Measurements from ENCODE around the gene TAS2R1. TPM values are rescaled to one million over a fixed set of nuclear protein-coding genes. Genes with fewer than 3 reads are reported as not detected.

The TAS2R1 gene
- total RNA-seq, 1 experiment from 2014 or later: not detected

DNA sequence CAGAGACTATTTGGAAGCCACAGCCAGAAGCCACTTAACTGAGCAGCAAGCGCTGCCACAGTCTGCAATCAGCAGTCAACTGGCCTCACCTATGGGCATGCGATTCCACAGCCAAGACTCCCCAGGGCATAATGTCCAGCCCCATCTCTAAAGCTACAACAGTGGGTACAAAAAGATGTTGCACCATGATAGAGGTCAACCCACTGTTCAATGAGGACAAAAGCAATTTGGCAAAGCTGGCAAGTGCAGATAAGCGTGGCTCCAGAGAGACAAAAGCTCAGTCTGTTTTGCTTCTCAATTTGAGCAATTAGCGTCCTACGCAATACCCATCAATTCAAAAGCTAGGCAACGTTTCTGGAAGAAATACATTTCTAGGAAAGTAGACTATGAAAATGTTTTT lies 3.2 kb downstream of the TAS2R1 start:
- ATAC-seq (no peak), DNase-seq (ENCODE audit: low spot score) (no peak)
- CTCF ChIA-PET: no interaction called here
- H3K9me3 Mint-ChIP-seq: no peaks in the 10 kb centered on the region
- H3K27me3 Mint-ChIP-seq (ENCODE audit: low read depth): no peaks in the 10 kb centered on the region
- H3K27ac Mint-ChIP-seq: no peak overlapping the region
- POLR2A ChIA-PET: no interaction called here
- TF ChIP-seq TEAD1 (CRISPR knock-in tag; IDR thresholded peaks at IDR 0.05) (no peak), ZBTB43 (CRISPR knock-in tag; IDR thresholded peaks at IDR 0.05) (no peak), MLX (CRISPR knock-in tag; IDR thresholded peaks at IDR 0.05) (no peak), FOXP1 (CRISPR knock-in tag; IDR thresholded peaks at IDR 0.05; ENCODE audit: borderline replicate concordance) (no peak), ZNF232 (CRISPR knock-in tag; IDR thresholded peaks at IDR 0.05) (no peak), MXD4 (CRISPR knock-in tag; IDR thresholded peaks at IDR 0.05; ENCODE audit: borderline replicate concordance) (no peak), NFYB (CRISPR knock-in tag; conservative IDR thresholded peaks at IDR 0.05; ENCODE audit: low read depth) (no peak), E2F4 (CRISPR knock-in tag; IDR thresholded peaks at IDR 0.05; ENCODE audit: borderline replicate concordance, low read depth) (no peak), RELA (CRISPR knock-in tag; IDR thresholded peaks at IDR 0.05; ENCODE audit: borderline replicate concordance) (no peak), SP1 (CRISPR knock-in tag; conservative IDR thresholded peaks at IDR 0.05) (no peak), ZNF121 (CRISPR knock-in tag; IDR thresholded peaks at IDR 0.05) (no peak), NR3C1 (CRISPR knock-in tag; conservative IDR thresholded peaks at IDR 0.05; ENCODE audit: low read depth) (no peak), ZNF671 (CRISPR knock-in tag; IDR thresholded peaks at IDR 0.05) (no peak), PRDM15 (CRISPR knock-in tag; IDR thresholded peaks at IDR 0.05) (no peak), TCF7 (CRISPR knock-in tag; IDR thresholded peaks at IDR 0.05; ENCODE audit: low read depth) (no peak), CREM (CRISPR knock-in tag; IDR thresholded peaks at IDR 0.05) (no peak), IRF2 (CRISPR knock-in tag; IDR thresholded peaks at IDR 0.05; ENCODE audit: borderline replicate concordance, low read depth) (no peak), OVOL2 (CRISPR knock-in tag; IDR thresholded peaks at IDR 0.05; ENCODE audit: borderline replicate concordance) (no peak), NFE2L1 (CRISPR knock-in tag; IDR thresholded peaks at IDR 0.05) (no peak)
- TF ChIP-seq, protein P1, sequence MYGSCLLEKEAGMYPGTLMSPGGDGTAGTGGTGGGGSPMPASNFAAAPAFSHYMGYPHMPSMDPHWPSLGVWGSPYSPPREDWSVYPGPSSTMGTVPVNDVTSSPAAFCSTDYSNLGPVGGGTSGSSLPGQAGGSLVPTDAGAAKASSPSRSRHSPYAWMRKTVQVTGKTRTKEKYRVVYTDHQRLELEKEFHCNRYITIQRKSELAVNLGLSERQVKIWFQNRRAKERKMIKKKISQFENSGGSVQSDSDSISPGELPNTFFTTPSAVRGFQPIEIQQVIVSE (CRISPR knock-in tag; IDR thresholded peaks at IDR 0.05; ENCODE audit: borderline replicate concordance): no peak
- no peak overlapping the region for H3K4me3 Mint-ChIP-seq
- H3K36me3 Mint-ChIP-seq: no peaks in the 10 kb centered on the region
- H3K4me1 Mint-ChIP-seq: peaks cover 5% of the 10 kb centered on the region

DNA sequence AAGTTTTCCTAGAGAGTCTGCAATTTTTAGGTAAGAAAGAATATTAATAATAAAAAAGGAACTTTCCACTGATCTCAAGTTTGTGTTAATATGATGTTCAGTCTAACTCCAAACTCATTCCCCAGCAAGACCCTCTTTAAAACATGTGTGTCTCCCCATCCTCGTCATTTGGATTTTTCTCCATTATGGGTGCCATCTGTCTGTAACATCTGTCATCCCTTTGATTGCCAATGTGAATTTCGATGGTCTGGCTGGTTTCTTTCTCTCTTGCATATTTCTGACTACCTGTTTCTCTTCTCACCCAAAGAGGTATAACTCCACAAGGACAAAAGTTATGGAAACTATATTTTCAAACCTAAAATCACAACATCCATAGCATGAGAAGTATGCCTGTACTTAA lies 4.4 kb downstream of the TAS2R1 start:
- Mint-ChIP-seq H3K4me1 (peaks cover 5% of the 10 kb centered on the region), H3K27me3 (ENCODE audit: low read depth) (no peaks in the 10 kb centered on the region), H3K36me3 (no peaks in the 10 kb centered on the region), H3K4me3 (no peak overlapping the region), H3K9me3 (no peaks in the 10 kb centered on the region), H3K27ac (no peak overlapping the region)
- DNase-seq (ENCODE audit: low spot score): no peak
- POLR2A ChIA-PET: no interaction called here
- ATAC-seq: no peak
- CTCF ChIA-PET: no interaction called here
- TF ChIP-seq NFATC4 (CRISPR knock-in tag; IDR thresholded peaks at IDR 0.05) (no peak), TEAD4 (CRISPR knock-in tag; IDR thresholded peaks at IDR 0.05) (no peak), FOXP1 (CRISPR knock-in tag; IDR thresholded peaks at IDR 0.05; ENCODE audit: borderline replicate concordance) (no peak), TEAD1 (CRISPR knock-in tag; IDR thresholded peaks at IDR 0.05) (no peak)
- TF ChIP-seq, protein P2, sequence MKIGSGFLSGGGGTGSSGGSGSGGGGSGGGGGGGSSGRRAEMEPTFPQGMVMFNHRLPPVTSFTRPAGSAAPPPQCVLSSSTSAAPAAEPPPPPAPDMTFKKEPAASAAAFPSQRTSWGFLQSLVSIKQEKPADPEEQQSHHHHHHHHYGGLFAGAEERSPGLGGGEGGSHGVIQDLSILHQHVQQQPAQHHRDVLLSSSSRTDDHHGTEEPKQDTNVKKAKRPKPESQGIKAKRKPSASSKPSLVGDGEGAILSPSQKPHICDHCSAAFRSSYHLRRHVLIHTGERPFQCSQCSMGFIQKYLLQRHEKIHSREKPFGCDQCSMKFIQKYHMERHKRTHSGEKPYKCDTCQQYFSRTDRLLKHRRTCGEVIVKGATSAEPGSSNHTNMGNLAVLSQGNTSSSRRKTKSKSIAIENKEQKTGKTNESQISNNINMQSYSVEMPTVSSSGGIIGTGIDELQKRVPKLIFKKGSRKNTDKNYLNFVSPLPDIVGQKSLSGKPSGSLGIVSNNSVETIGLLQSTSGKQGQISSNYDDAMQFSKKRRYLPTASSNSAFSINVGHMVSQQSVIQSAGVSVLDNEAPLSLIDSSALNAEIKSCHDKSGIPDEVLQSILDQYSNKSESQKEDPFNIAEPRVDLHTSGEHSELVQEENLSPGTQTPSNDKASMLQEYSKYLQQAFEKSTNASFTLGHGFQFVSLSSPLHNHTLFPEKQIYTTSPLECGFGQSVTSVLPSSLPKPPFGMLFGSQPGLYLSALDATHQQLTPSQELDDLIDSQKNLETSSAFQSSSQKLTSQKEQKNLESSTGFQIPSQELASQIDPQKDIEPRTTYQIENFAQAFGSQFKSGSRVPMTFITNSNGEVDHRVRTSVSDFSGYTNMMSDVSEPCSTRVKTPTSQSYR (CRISPR knock-in tag; IDR thresholded peaks at IDR 0.05): no peak
- TF ChIP-seq, protein P3, sequence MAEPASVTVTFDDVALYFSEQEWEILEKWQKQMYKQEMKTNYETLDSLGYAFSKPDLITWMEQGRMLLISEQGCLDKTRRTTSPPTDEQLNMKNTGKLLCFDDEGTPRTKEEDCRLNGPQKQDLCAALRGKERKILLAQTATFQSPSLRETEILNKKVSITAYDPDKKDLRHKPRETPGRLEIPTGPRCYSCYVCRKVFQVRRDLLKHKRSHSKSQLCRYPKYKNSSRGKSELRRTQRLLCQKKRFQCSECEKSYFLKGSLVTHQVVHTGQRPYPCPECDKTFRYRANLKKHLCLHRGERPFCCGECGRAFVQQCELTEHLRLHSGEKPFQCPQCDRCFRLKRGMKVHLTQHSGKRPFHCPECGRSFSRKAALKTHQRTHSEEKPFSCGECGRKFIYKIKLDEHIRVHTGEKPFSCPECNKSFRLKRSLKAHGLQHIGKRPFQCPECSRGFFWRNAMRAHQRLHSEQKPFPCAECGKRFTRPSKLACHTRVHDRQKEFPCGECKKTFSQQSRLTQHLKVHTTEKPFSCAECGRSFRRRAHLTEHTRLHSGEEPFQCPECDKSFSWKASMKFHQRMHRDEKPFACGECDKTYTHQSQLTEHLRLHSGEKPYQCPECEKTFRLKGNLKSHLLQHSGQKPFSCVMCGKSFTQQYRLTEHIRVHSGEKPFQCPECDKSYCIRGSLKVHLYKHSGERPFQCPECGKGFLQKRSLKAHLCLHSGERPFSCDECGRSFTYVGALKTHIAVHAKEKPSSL (CRISPR knock-in tag; conservative IDR thresholded peaks at IDR 0.05): no peak
